DOHH2 (cell line): Measurements from ENCODE around the gene DDX46.
"Not testable (repeated sequence)": the region's sequence is repeated elsewhere in the genome, so short reads cannot be mapped to it uniquely, and the experiment has no call there.

ENCODE experiments used
- H3F3A ChIP-seq: fragments of 200-600 bp; sonication (generic), shearing (Covaris generic); 2 replicates; pipeline ENCODE4 v1.6.0; 2016; ENCODE audit warnings: antibody characterized with exemption, mild to moderate bottlenecking; ENCODE audit not compliant: control insufficient read depth, insufficient read depth
- H3K27ac ChIP-seq: fragments of 200-600 bp; sonication (generic); 2 replicates; pipeline ENCODE4 v1.5.1; 2014; ENCODE audit warnings: low read depth, mild to moderate bottlenecking, low read length, moderate library complexity
- H3K27me3 ChIP-seq: fragments of 200-600 bp; sonication (generic); 2 replicates; pipeline ENCODE4 v1.6.1; 2014; ENCODE audit warnings: mild to moderate bottlenecking, low read length, mixed read lengths; ENCODE audit not compliant: control insufficient read depth
- H3K36me3 ChIP-seq: fragments of 200-600 bp; sonication (generic); 2 replicates; pipeline ENCODE4 v1.6.1; 2014; ENCODE audit warnings: mild to moderate bottlenecking, low read length, moderate library complexity, mixed read lengths; ENCODE audit not compliant: control insufficient read depth
- H3K4me1 ChIP-seq: fragments of 200-600 bp; sonication (generic); 2 replicates; pipeline ENCODE4 v1.6.1; 2014; ENCODE audit warnings: mild to moderate bottlenecking, low read length, mixed read lengths; ENCODE audit not compliant: control insufficient read depth
- H3K4me2 ChIP-seq: fragments of 200-600 bp; sonication (generic); 2 replicates; pipeline ENCODE4 v1.6.0; 2014; ENCODE audit warnings: mild to moderate bottlenecking, low read length, moderate library complexity
- H3K4me3 ChIP-seq: fragments of 200-600 bp; sonication (generic); 2 replicates; pipeline ENCODE4 v1.5.1; 2014; ENCODE audit warnings: mild to moderate bottlenecking, low read length, mixed read lengths
- H3K79me2 ChIP-seq: fragments of 200-600 bp; sonication (generic); 2 replicates; pipeline ENCODE4 v1.6.1; 2014; ENCODE audit warnings: mild to moderate bottlenecking, low read length, mixed read lengths; ENCODE audit not compliant: control insufficient read depth
- H3K9me2 ChIP-seq: fragments of 200-600 bp; sonication (generic); replicated peaks from 2 replicates; pipeline ENCODE4 v1.6.1; 2014; ENCODE audit warnings: mild to moderate bottlenecking, low read length, mixed read lengths; ENCODE audit not compliant: control insufficient read depth
- H3K9me3 ChIP-seq: fragments of 200-600 bp; sonication (generic); 2 replicates; pipeline ENCODE4 v1.6.1; 2014; ENCODE audit warnings: antibody characterized with exemption, low read length, mixed read lengths; ENCODE audit not compliant: control insufficient read depth, insufficient read depth
- H4K20me1 ChIP-seq: fragments of 200-600 bp; sonication (generic); 2 replicates; pipeline ENCODE4 v1.6.0; 2014; ENCODE audit warnings: low read depth, mild to moderate bottlenecking, antibody characterized with exemption, low read length, moderate library complexity; ENCODE audit not compliant: control insufficient read depth, insufficient read depth
- EZH2phosphoT487 ChIP-seq: fragments of 200-600 bp; sonication (generic); IDR thresholded peaks from 2 replicates; pipeline ENCODE4 v1.6.1; 2017; ENCODE audit warnings: borderline replicate concordance, mild to moderate bottlenecking, antibody characterized with exemption, low read length, moderate library complexity, mixed read lengths
- TF ChIP-seq, protein P1 (sequence below): fragments of 200-600 bp; sonication (generic); IDR thresholded peaks from one replicate; pipeline ENCODE4 v1.5.1; 2014; ENCODE audit warnings: antibody characterized with exemption, mild to moderate bottlenecking, low read depth, low read length; ENCODE audit not compliant: poor library complexity, severe bottlenecking

DDX46 gene

DNA sequence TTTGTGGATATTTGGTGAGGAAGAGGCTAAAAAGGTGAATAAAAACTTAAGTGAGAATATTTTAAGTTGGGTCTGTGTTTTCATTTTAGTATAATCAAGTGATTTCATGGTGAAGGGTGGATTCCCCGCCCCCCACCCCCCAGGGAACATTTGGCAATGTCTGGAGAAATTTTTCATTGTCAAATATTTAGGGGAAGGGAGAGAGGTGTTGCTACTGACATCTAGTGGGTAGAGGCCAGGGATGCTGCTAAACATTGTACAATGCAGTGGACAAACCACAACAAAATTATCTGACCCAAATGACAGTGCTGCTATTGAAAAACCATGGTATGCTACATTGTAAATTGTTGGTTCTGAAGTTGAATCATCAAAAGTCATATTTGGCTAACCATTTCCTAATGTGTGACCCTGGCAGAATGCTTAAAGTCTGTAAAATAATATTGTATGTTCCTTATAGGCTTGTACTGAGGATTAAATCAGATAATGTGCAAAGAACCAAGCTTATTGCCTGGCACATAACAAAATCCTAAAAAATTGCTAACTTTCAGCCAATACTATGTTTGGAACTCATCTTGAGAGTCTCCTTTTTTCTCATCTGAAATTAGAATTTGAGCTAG lies 92.8 kb downstream of the DDX46 start:
- no peaks in the 10 kb centered on the region for H3K9me3 ChIP-seq
- no peak overlapping the region for H3K4me3 ChIP-seq
- H3K27ac ChIP-seq, result no peak overlapping the region
- peaks cover 9% of the 10 kb centered on the region for H3F3A ChIP-seq
- H3K4me2 ChIP-seq, result no peak overlapping the region
- H3K27me3 ChIP-seq, result no peaks in the 10 kb centered on the region
- TF ChIP-seq EZH2phosphoT487, result no peak
- TF ChIP-seq, protein P1, sequence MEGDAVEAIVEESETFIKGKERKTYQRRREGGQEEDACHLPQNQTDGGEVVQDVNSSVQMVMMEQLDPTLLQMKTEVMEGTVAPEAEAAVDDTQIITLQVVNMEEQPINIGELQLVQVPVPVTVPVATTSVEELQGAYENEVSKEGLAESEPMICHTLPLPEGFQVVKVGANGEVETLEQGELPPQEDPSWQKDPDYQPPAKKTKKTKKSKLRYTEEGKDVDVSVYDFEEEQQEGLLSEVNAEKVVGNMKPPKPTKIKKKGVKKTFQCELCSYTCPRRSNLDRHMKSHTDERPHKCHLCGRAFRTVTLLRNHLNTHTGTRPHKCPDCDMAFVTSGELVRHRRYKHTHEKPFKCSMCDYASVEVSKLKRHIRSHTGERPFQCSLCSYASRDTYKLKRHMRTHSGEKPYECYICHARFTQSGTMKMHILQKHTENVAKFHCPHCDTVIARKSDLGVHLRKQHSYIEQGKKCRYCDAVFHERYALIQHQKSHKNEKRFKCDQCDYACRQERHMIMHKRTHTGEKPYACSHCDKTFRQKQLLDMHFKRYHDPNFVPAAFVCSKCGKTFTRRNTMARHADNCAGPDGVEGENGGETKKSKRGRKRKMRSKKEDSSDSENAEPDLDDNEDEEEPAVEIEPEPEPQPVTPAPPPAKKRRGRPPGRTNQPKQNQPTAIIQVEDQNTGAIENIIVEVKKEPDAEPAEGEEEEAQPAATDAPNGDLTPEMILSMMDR, result peak; percentile 61
- peaks cover 13% of the 10 kb centered on the region for H3K4me1 ChIP-seq
- H4K20me1 ChIP-seq, result peaks cover 10% of the 10 kb centered on the region; the same call in 1 of the 2 replicates
- H3K9me2 ChIP-seq, result no peaks in the 10 kb centered on the region
- peaks cover 85% of the 10 kb centered on the region for H3K36me3 ChIP-seq
- peaks cover 90% of the 10 kb centered on the region for H3K79me2 ChIP-seq

DNA sequence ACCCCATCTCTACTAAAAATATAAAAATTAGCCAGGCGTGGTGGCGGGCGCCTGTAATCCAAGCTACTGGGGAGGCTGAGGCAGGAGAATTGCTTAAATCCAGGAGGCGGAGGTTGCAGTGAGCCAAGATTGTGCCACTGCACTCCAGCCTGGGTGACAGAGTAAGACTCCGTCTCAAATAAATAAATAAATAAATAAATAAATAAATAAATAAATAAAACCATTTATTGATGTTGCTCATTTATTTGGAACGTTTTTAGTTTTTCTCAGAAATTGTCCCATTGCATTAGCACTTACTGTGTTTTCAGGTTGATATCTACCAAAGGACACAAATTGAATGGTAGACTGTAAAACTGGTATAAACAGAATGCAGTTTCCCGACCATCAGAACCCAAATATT lies 97.9 kb downstream of the DDX46 start:
- H4K20me1 ChIP-seq, result peaks cover 11% of the 10 kb centered on the region; the same call in 1 of the 2 replicates

DNA sequence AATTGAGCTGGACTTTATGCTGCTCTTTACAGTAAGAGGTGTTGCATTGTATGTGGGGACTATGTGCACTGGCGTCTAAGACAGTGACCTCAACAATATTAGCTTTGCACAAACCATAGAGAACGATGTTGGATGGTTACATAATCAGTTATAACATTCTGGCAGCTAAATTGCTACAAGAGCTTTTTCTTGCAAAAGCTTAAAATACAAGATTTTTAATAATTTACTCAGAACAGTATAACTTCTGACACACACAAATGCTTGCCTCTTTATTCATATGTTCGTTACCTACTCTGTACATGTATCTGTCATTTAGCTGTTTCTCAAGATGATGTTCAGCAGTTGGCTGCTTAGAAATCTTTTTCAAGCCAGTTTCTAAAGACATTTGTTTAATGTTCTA lies 98.8 kb downstream of the DDX46 start:
- Histone ChIP-seq H3K27ac (no peak overlapping the region), H3F3A (peaks cover 27% of the 10 kb centered on the region), H3K4me1 (no peaks in the 10 kb centered on the region), H3K36me3 (peaks cover 75% of the 10 kb centered on the region), H3K4me2 (no peak overlapping the region), H3K4me3 (no peak overlapping the region), H3K9me2 (no peaks in the 10 kb centered on the region), H4K20me1 (peaks cover 8% of the 10 kb centered on the region; the same call in 1 of the 2 replicates), H3K79me2 (peaks cover 39% of the 10 kb centered on the region), H3K27me3 (no peaks in the 10 kb centered on the region), H3K9me3 (no peaks in the 10 kb centered on the region)
- TF ChIP-seq EZH2phosphoT487, result no peak
- TF ChIP-seq, protein P1, result no peak

More for the DNA sequence above, 97.9 kb downstream of the DDX46 start:
- not testable (repeated sequence) for H3K4me2 ChIP-seq, H3K9me2 ChIP-seq, H3K4me3 ChIP-seq, H3K4me1 ChIP-seq, H3K9me3 ChIP-seq, H3K27me3 ChIP-seq, H3K27ac ChIP-seq
- Histone ChIP-seq H3K36me3 (peaks cover 84% of the 10 kb centered on the region), H3F3A (peaks cover 27% of the 10 kb centered on the region), H3K79me2 (peaks cover 48% of the 10 kb centered on the region)

DNA sequence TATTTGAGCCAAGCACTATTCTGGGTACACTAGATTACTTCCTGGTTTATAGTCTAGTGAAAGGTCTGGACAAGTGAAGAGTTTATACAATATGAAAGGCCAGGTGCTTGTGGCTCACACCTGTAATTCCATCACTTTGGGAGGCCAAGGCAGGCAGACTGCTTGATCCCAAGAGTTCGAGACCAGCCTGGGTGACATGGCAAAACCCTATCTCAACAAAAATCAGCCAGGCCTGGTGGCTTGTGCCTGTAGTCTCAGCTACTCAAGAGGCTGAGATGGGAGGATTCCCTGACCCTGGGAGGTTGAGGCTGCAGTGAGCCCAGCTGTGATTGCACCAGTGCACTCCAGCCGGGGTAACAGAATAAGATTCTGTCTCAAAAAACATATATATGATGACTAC lies 106.1 kb downstream of the DDX46 start:
- Histone ChIP-seq H3K9me2 (no peaks in the 10 kb centered on the region), H3K4me1 (no peaks in the 10 kb centered on the region)
- TF ChIP-seq EZH2phosphoT487, result no peak
- TF ChIP-seq, protein P1, result no peak

More for the DNA sequence above, 106.1 kb downstream of the DDX46 start:
- Histone ChIP-seq H3K4me3 (no peak overlapping the region), H3K27ac (no peak overlapping the region), H3K4me2 (no peak overlapping the region), H3F3A (peaks cover 5% of the 10 kb centered on the region), H3K9me3 (no peaks in the 10 kb centered on the region), H4K20me1 (no peaks in the 10 kb centered on the region), H3K36me3 (peaks cover 14% of the 10 kb centered on the region), H3K27me3 (no peaks in the 10 kb centered on the region), H3K79me2 (no peaks in the 10 kb centered on the region)
